Fibroblast of lung (primary cell): Measurements from ENCODE around the gene HTRA3. TPM values are rescaled to one million over a fixed set of nuclear protein-coding genes. Genes with fewer than 3 reads are reported as not detected.

Experiments used
- DNase-seq, 2 donors: peaks; one replicate each; pipeline versions ENCODE4 v3.0.0 to v3.0.0-alpha.2; 2010; ENCODE audit warnings: low read depth in 2 of 2
- H2AFZ ChIP-seq: 2 replicates; pipeline ENCODE4 v1.5.1; 2012; ENCODE audit warnings: low read length, control low read depth, inconsistent platforms
- H3K27ac ChIP-seq: 2 replicates; pipeline ENCODE4 v1.5.1; 2011; ENCODE audit warnings: low read length, control low read depth; ENCODE audit not compliant: insufficient read depth
- H3K27me3 ChIP-seq: 2 replicates; pipeline ENCODE4 v1.5.1; 2011; ENCODE audit warnings: mild to moderate bottlenecking, low read length; ENCODE audit not compliant: control insufficient read depth, insufficient read depth
- H3K36me3 ChIP-seq: 2 replicates; pipeline ENCODE4 v1.5.1; 2011; ENCODE audit warnings: low read length; ENCODE audit not compliant: control insufficient read depth, insufficient read depth
- H3K4me1 ChIP-seq: 2 replicates; pipeline ENCODE4 v1.5.1; 2011; ENCODE audit warnings: low read length; ENCODE audit not compliant: control insufficient read depth, insufficient read depth; ENCODE audit errors: extremely low read depth
- H3K4me2 ChIP-seq: 2 replicates; pipeline ENCODE4 v1.5.1; 2011; ENCODE audit warnings: low read length, control low read depth; ENCODE audit not compliant: insufficient read depth; ENCODE audit errors: extremely low read depth
- H3K4me3 ChIP-seq, 4 experiments: fragments of 200-600 bp in 1 of 4; sonication (generic) in 1 of 4; replicated peaks in 1 of 4; 2 replicates each; pipeline ENCODE4 v1.5.1; 2011 to 2016; ENCODE audit warnings: low read length in 4 of 4, low read depth in 3 of 4, mild to moderate bottlenecking in 3 of 4, control low read depth in 2 of 4, inconsistent platforms in 1 of 4, mixed read lengths in 1 of 4; ENCODE audit not compliant: insufficient read depth in 1 of 4; ENCODE audit errors: control extremely low read depth in 1 of 4
- H3K79me2 ChIP-seq: 2 replicates; pipeline ENCODE4 v1.5.1; 2012; ENCODE audit warnings: mild to moderate bottlenecking, low read length, inconsistent platforms; ENCODE audit not compliant: control insufficient read depth, insufficient read depth
- H3K9ac ChIP-seq: 2 replicates; pipeline ENCODE4 v1.5.1; 2011; ENCODE audit warnings: mild to moderate bottlenecking, low read length, control low read depth; ENCODE audit not compliant: insufficient read depth
- H3K9me3 ChIP-seq: 2 replicates; pipeline ENCODE4 v1.5.1; 2012; ENCODE audit warnings: low read depth, low read length; ENCODE audit not compliant: control insufficient read depth, insufficient read depth
- H4K20me1 ChIP-seq: 2 replicates; pipeline ENCODE4 v1.5.1; 2011; ENCODE audit warnings: low read length; ENCODE audit not compliant: control insufficient read depth, insufficient read depth; ENCODE audit errors: extremely low read depth
- EZH2 ChIP-seq: IDR thresholded peaks from 2 replicates; pipeline ENCODE4 v1.5.1; 2012; ENCODE audit warnings: low read length, control low read depth, mild to moderate bottlenecking; ENCODE audit errors: missing control alignments
- polyA plus RNA-seq, 2 donors: library from polyadenylated mRNA; depleted of rRNA in 1 of 2; stranded (reverse) in 1 of 2; unstranded in 1 of 2; fragments of >200 nt; gene quantifications; 2 replicates each; pipeline ENCODE4 v1.2.1, GENCODE V29; 2011 to 2012; ENCODE audit warnings: missing spikeins in 1 of 2
- total RNA-seq: library from RNA; depleted of rRNA; stranded (reverse); fragments of >200 nt; gene quantifications from 2 replicates; pipeline ENCODE4 v1.2.1, GENCODE V29; 2014
- TF ChIP-seq, protein P1 (sequence below), 2 donors: IDR thresholded peaks in 1 of 2; conservative IDR thresholded peaks in 1 of 2; 1 replicate in 1 of 2; 2 replicates in 1 of 2; pipeline ENCODE4 v1.5.1; 2011 to 2012; ENCODE audit warnings: low read length in 2 of 2, control low read depth in 1 of 2, inconsistent platforms in 1 of 2, low read depth in 1 of 2, mild to moderate bottlenecking in 1 of 2

Gene HTRA3
- total and polyA plus RNA-seq, 2 donors (not counting 1 experiment from before 2014, with no cell fraction given) = 2.8 to 3.5 TPM

DNA sequence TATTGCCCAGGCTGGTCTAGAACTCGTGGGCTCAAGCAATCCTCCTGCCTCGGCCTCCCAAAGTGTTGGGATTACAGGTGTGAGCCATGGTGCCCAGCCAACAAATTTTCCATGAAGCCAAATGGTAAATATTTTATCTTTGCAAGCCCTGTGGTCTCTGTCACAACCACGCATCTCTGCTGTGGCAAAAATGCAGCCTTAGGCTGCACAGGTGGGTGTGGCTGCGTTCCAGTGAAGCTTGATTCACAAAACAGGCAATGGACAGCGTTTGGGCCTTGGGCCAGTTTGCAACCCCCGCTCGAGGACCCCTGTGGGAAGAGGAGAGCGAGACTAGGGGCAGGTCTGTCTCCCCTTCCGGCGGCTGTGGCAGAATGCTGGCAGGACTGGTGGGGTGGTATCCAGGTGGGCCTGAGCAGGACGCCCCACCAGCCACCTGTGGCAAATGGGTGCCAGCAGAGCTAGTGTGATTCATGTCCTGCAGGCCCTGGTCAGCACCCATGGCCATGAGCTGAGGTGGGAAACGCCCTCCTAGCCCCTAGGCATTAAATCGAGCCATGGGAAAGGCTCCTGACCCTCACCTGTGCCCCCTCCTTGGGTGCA is 19.7 kb downstream of the HTRA3 start:
- no peak overlapping the region for H3K4me3 ChIP-seq
- H3K4me1 ChIP-seq = no peaks in the 10 kb centered on the region
- H3K9me3 ChIP-seq = no peaks in the 10 kb centered on the region
- no peaks in the 10 kb centered on the region for H4K20me1 ChIP-seq
- no peak for DNase-seq
- TF ChIP-seq EZH2 = no peak
- TF ChIP-seq, protein P1, sequence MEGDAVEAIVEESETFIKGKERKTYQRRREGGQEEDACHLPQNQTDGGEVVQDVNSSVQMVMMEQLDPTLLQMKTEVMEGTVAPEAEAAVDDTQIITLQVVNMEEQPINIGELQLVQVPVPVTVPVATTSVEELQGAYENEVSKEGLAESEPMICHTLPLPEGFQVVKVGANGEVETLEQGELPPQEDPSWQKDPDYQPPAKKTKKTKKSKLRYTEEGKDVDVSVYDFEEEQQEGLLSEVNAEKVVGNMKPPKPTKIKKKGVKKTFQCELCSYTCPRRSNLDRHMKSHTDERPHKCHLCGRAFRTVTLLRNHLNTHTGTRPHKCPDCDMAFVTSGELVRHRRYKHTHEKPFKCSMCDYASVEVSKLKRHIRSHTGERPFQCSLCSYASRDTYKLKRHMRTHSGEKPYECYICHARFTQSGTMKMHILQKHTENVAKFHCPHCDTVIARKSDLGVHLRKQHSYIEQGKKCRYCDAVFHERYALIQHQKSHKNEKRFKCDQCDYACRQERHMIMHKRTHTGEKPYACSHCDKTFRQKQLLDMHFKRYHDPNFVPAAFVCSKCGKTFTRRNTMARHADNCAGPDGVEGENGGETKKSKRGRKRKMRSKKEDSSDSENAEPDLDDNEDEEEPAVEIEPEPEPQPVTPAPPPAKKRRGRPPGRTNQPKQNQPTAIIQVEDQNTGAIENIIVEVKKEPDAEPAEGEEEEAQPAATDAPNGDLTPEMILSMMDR (conservative IDR thresholded peaks at IDR 0.05 in 1 of 2, IDR thresholded peaks at IDR 0.05 in 1 of 2; ENCODE audit: low read depth in 1 of 2, low read length in 2 of 2) = no peak
- no peaks in the 10 kb centered on the region for H3K27me3 ChIP-seq
- no peak overlapping the region for H3K9ac ChIP-seq
- H3K4me2 ChIP-seq = no peak overlapping the region
- no peak overlapping the region for H3K27ac ChIP-seq
- no peaks in the 10 kb centered on the region for H3K79me2 ChIP-seq
- no peak overlapping the region for H2AFZ ChIP-seq
- H3K36me3 ChIP-seq = no peaks in the 10 kb centered on the region

DNA sequence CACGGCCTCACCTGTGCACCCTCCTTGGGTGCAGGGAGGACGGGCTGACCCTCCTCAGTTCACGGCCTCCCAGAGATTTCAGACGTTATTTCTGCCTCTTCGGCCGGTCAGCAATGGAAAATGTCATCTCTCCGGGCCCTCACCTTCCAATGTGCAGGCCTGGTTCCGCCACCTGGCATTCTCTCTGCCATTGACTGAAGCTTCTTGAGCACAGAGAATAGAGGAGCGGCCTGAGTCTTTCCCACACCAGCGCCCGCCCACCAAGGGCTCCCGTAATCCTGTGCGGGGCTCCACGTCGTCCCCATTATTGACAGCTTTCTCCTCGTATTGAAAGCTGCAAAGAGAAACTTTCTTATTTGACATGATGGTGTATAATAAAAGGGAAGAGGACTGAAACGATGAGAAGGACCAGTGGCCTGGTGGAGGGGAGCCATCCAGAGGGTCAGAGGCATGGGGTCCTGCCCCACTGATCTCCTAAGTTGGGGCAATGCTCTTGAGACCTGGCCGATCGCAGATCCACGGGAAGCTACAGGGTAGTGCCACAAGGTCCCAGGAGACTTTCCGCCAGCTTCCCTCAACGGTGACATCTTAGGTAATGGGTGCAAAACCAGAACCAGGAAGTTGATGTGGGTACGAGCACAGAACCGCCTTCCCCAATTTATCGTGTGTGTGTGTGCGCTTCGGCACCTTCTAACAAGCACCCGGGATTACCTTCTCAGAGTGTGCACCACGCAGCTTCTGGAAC is 20.6 kb downstream of the HTRA3 start:
- Histone ChIP-seq H3K79me2 (no peaks in the 10 kb centered on the region), H4K20me1 (no peaks in the 10 kb centered on the region), H3K4me3 (no peak overlapping the region), H3K9me3 (no peaks in the 10 kb centered on the region), H3K4me1 (no peaks in the 10 kb centered on the region), H3K4me2 (no peak overlapping the region), H3K27ac (no peak overlapping the region), H2AFZ (no peak overlapping the region), H3K27me3 (no peaks in the 10 kb centered on the region), H3K36me3 (no peaks in the 10 kb centered on the region), H3K9ac (no peak overlapping the region)
- TF ChIP-seq, protein P1 (conservative IDR thresholded peaks at IDR 0.05 in 1 of 2, IDR thresholded peaks at IDR 0.05 in 1 of 2; ENCODE audit: low read depth in 1 of 2, low read length in 2 of 2) = no peak
- no peak for TF ChIP-seq EZH2
- no peak for DNase-seq

DNA sequence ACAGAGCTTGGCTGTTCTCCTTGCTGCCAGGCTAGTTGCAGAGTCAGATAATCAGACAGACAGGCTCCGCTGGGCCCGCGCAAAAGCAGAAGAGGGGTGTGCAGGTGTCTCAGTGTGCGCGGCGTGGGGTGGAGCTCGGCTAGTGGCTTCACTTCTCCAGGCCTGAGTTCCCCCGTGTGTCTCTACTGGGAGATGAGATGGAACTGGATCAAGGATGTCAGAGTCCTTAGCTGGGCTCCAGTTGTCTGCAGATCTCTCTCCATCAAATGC is 21.1 kb downstream of the HTRA3 start:
- no peaks in the 10 kb centered on the region for H3K9me3 ChIP-seq
- DNase-seq = no peak
- no peaks in the 10 kb centered on the region for H3K27me3 ChIP-seq
- TF ChIP-seq EZH2 = no peak
- TF ChIP-seq, protein P1 (conservative IDR thresholded peaks at IDR 0.05 in 1 of 2, IDR thresholded peaks at IDR 0.05 in 1 of 2; ENCODE audit: low read depth in 1 of 2, low read length in 2 of 2) = no peak
- no peak overlapping the region for H3K27ac ChIP-seq
- no peak overlapping the region for H3K9ac ChIP-seq
- no peak overlapping the region for H2AFZ ChIP-seq
- no peaks in the 10 kb centered on the region for H3K36me3 ChIP-seq
- no peaks in the 10 kb centered on the region for H3K79me2 ChIP-seq
- no peak overlapping the region for H3K4me3 ChIP-seq
- no peak overlapping the region for H3K4me2 ChIP-seq
- H4K20me1 ChIP-seq = no peaks in the 10 kb centered on the region
- H3K4me1 ChIP-seq = no peaks in the 10 kb centered on the region
